Kidney (tissue), 14 donors: ENCODE results near the gene ABTB1. TPM values are rescaled to one million over a fixed set of nuclear protein-coding genes. Genes with fewer than 3 reads are reported as not detected.

ENCODE experiments used
- DNase-seq, 5 donors: peaks; one replicate each; pipeline ENCODE4 v3.0.0-alpha.2; 2013 to 2020
- FAIRE-seq: peaks from 2 replicates; lab custom pipeline; 2012; peaks lifted over from hg19 to GRCh38; lab: Jason Lieb, UNC
- H3K27ac ChIP-seq, 2 donors: one replicate each; pipeline ENCODE4 v1.7.0; 2013; ENCODE audit warnings: low read depth in 2 of 2, low read length in 2 of 2, inconsistent platforms in 1 of 2
- H3K27me3 ChIP-seq: one replicate; pipeline ENCODE4 v1.7.1; 2013; ENCODE audit warnings: low read length, inconsistent platforms; ENCODE audit not compliant: control insufficient read depth, insufficient read depth
- H3K36me3 ChIP-seq, 3 donors: one replicate each; pipeline versions ENCODE4 v1.7.0 to v1.7.1; 2013; ENCODE audit warnings: low read length in 3 of 3, control low read depth in 1 of 3, inconsistent platforms in 1 of 3; ENCODE audit not compliant: insufficient read depth in 3 of 3, control insufficient read depth in 2 of 3
- H3K4me1 ChIP-seq, 3 donors: one replicate each; pipeline versions ENCODE4 v1.7.0 to v1.7.1; 2013; ENCODE audit warnings: low read length in 3 of 3, inconsistent platforms in 1 of 3, low read depth in 1 of 3; ENCODE audit not compliant: control insufficient read depth in 2 of 3, insufficient read depth in 2 of 3
- H3K4me3 ChIP-seq, 3 donors: one replicate each; pipeline versions ENCODE4 v1.7.0 to v1.8.1; 2013; ENCODE audit warnings: low read length in 3 of 3, control low read depth in 1 of 3, inconsistent platforms in 1 of 3
- H3K9ac ChIP-seq, 3 donors: one replicate each; pipeline versions ENCODE4 v1.7.0 to v1.7.1; 2013; ENCODE audit warnings: low read length in 3 of 3, control low read depth in 1 of 3, inconsistent platforms in 1 of 3
- H3K9me3 ChIP-seq, 3 donors: one replicate each; pipeline versions ENCODE4 v1.7.0 to v1.7.1; 2013; ENCODE audit warnings: low read length in 3 of 3, control low read depth in 1 of 3, inconsistent platforms in 1 of 3; ENCODE audit not compliant: control insufficient read depth in 2 of 3, insufficient read depth in 1 of 3
- CTCF ChIP-seq: IDR thresholded peaks from 3 replicates; pipeline ENCODE4 v1.5.1; 2012; ENCODE audit warnings: mild to moderate bottlenecking, moderate library complexity, borderline replicate concordance; ENCODE audit not compliant: insufficient read depth; ENCODE audit errors: extremely low read depth
- intact Hi-C: fragments of 100-400 bp; cut with DNase I; formaldehyde crosslinking; loops from one replicate; pipeline ENCODE4 v1.11.1; 2022
- polyA plus RNA-seq: library from polyadenylated mRNA; stranded (reverse); fragments of 350-450 nt; fragmentation: Illumina TruSeq; extraction: RNeasy Lipid Tissue Mini Kit (QIAGEN cat#74804); gene quantifications from one replicate; pipeline ENCODE4 v1.2.3, GENCODE V29; 2014; ENCODE audit warnings: low read depth, low replicate concordance; ENCODE audit not compliant: insufficient read depth
- total RNA-seq: library from RNA; stranded (reverse); fragmentation: NEBNext Ultra II Directional; extraction: Animal tissue kit (Norgen Biotek cat#: 25700); gene quantifications from one replicate; pipeline ENCODE4 v1.2.1, GENCODE V29; 2021
- donor health status: control.
- donor health status: control.
- donor health status: control.
- donor health status: control.
- donor health status: control.
- donor health status: DM: yes; HTN: yes; CAD: no.
- donor health status: Normal renal cell carcinoma (clear cell type).

ABTB1 gene
- total and polyA plus RNA-seq, 2 donors from 2014 or later, result 29.2 to 43.2 TPM

GRCh38 chr3:127728417-127729015 lies 55.8 kb downstream of the ABTB1 start:
- Histone ChIP-seq H3K36me3 (no peaks in the 10 kb centered on the region), H3K4me1 (peaks cover 0 to 11% (median 4%) of the 10 kb centered on the region in 3 donors), H3K9me3 (no peaks in the 10 kb centered on the region), H3K4me3 (no peak overlapping the region), H3K27ac (no peak overlapping the region), H3K27me3 (no peaks in the 10 kb centered on the region), H3K9ac (no peak overlapping the region)
- no peak for TF ChIP-seq CTCF
- no peak for FAIRE-seq
- intact Hi-C loops, result no loop called here
- DNase-seq, result no peak

GRCh38 chr3:127729556-127730056 lies 56.9 kb downstream of the ABTB1 start:
- Histone ChIP-seq H3K9me3 (no peaks in the 10 kb centered on the region), H3K27ac (no peak overlapping the region), H3K9ac (no peak overlapping the region), H3K27me3 (no peaks in the 10 kb centered on the region), H3K4me3 (no peak overlapping the region), H3K36me3 (no peaks in the 10 kb centered on the region), H3K4me1 (peaks cover 0 to 22% (median 14%) of the 10 kb centered on the region in 3 donors)
- DNase-seq (no peak), FAIRE-seq (no peak)
- TF ChIP-seq CTCF, result no peak
- intact Hi-C loops, result no loop called here

- H3K9ac ChIP-seq, result no peak overlapping the region
- no peak overlapping the region for H3K27ac ChIP-seq
- FAIRE-seq (no peak), DNase-seq (no peak)
- TF ChIP-seq CTCF, result no peak
- no peaks in the 10 kb centered on the region for H3K9me3 ChIP-seq
- intact Hi-C loops, result no loop called here
- no peaks in the 10 kb centered on the region for H3K27me3 ChIP-seq
- peaks cover 2 to 27% (median 19%) of the 10 kb centered on the region in 3 donors for H3K4me1 ChIP-seq
- no peak overlapping the region for H3K4me3 ChIP-seq
- H3K36me3 ChIP-seq, result no peaks in the 10 kb centered on the region
Measured at GRCh38 chr3:127730171-127730570, 57.4 kb downstream of the ABTB1 start.

Other genes starting within 250 kb of the ABTB1 start
- 36.4 TPM for gene TPRA1, start 82.2 kb upstream of the ABTB1 start, total RNA-seq
- gene TPRA1, start 82.2 kb upstream of the ABTB1 start, polyA plus RNA-seq, result 35.4 TPM
- gene MCM2, start 74.5 kb upstream of the ABTB1 start, total RNA-seq, result 8.8 TPM
- gene MCM2, start 74.5 kb upstream of the ABTB1 start, polyA plus RNA-seq, result 3.3 TPM
- 7.4 TPM for gene PODXL2, start 43.8 kb upstream of the ABTB1 start, total RNA-seq
- gene PODXL2, start 43.8 kb upstream of the ABTB1 start, polyA plus RNA-seq, result 10.5 TPM
- 250 TPM for gene MGLL, start 149.6 kb downstream of the ABTB1 start, total RNA-seq
- gene MGLL, start 149.6 kb downstream of the ABTB1 start, polyA plus RNA-seq, result 74.2 TPM
- 1.4 TPM for gene KBTBD12, start 242.3 kb downstream of the ABTB1 start, total RNA-seq
- 1.6 TPM for gene KBTBD12, start 242.3 kb downstream of the ABTB1 start, polyA plus RNA-seq